DOHH2 (cell line): ENCODE results near the gene ZSCAN5C.

Experiments used
- CTCF ChIP-seq: fragments of 200-600 bp; sonication (generic); IDR thresholded peaks from one replicate; pipeline ENCODE4 v1.5.1; 2014; ENCODE audit warnings: antibody characterized with exemption, mild to moderate bottlenecking, low read depth, low read length; ENCODE audit not compliant: poor library complexity, severe bottlenecking
- EZH2phosphoT487 ChIP-seq: fragments of 200-600 bp; sonication (generic); IDR thresholded peaks from 2 replicates; pipeline ENCODE4 v1.6.1; 2017; ENCODE audit warnings: borderline replicate concordance, mild to moderate bottlenecking, antibody characterized with exemption, low read length, moderate library complexity, mixed read lengths

GRCh38 chr19:56223481-56223880, 21.4 kb downstream of the ZSCAN5C start:
- no peak for TF ChIP-seq CTCF
- no peak for TF ChIP-seq EZH2phosphoT487
